HUES64 (cell line): ENCODE measurements around the gene EGFL8.
"Not testable (repeated sequence)": the region's sequence is repeated elsewhere in the genome, so short reads cannot be mapped to it uniquely, and the experiment has no call there.

ENCODE experiments used
- H3K27ac ChIP-seq: 2 replicates; pipeline ENCODE4 v1.7.0; 2013; ENCODE audit warnings: low read depth, low read length, inconsistent platforms
- H3K27me3 ChIP-seq: 2 replicates; pipeline ENCODE4 v1.6.1; 2013; ENCODE audit warnings: mild to moderate bottlenecking, low read length; ENCODE audit not compliant: insufficient read depth
- H3K36me3 ChIP-seq: 2 replicates; pipeline ENCODE4 v1.6.1; 2013; ENCODE audit warnings: mild to moderate bottlenecking, low read length; ENCODE audit not compliant: insufficient read depth
- H3K4me1 ChIP-seq: 2 replicates; pipeline ENCODE4 v1.6.1; 2013; ENCODE audit warnings: mild to moderate bottlenecking, low read length, moderate library complexity; ENCODE audit not compliant: insufficient read depth
- H3K4me3 ChIP-seq: 2 replicates; pipeline ENCODE4 v1.5.1; 2013; ENCODE audit warnings: mild to moderate bottlenecking, low read length, moderate library complexity
- H3K9ac ChIP-seq: 2 replicates; pipeline ENCODE4 v1.6.1; 2013; ENCODE audit warnings: mild to moderate bottlenecking, low read depth, low read length
- H3K9me3 ChIP-seq: 2 replicates; pipeline ENCODE4 v1.6.1; 2013; ENCODE audit warnings: low read depth, low read length; ENCODE audit not compliant: insufficient read depth
- WGBS: fragments of 150-250, 120-280 bp; methylation state at CpG from one replicate; pipeline ENCODE4 v1.1.7; 2013; ENCODE audit warnings: missing lambda C conversion rate; 5-methylcytosine and 5-hydroxymethylcytosine counted together

Gene EGFL8

GRCh38 chr6:32128751-32129296, 35.6 kb upstream of the EGFL8 start:
- WGBS = 90% methylated on average over 13 of the region's 13 CpGs
- Histone ChIP-seq H3K4me3 (peak overlapping the region; percentile 76), H3K36me3 (peaks cover 22% of the 10 kb centered on the region), H3K27me3 (no peaks in the 10 kb centered on the region), H3K4me1 (peaks cover 6% of the 10 kb centered on the region; the same call in 1 of the 2 replicates), H3K27ac (peak overlapping the region; percentile 21; the same call in 1 of the 2 replicates), H3K9ac (no peak overlapping the region), H3K9me3 (no peaks in the 10 kb centered on the region)

- Histone ChIP-seq H3K9ac (peak overlapping the region; percentile 53; the same call in 1 of the 2 replicates), H3K4me1 (peaks cover 6% of the 10 kb centered on the region; the same call in 1 of the 2 replicates), H3K27ac (peak overlapping the region; percentile 64; the same call in 1 of the 2 replicates), H3K9me3 (no peaks in the 10 kb centered on the region), H3K4me3 (peak overlapping the region; percentile 76), H3K36me3 (peaks cover 18% of the 10 kb centered on the region), H3K27me3 (peaks cover 2% of the 10 kb centered on the region; the same call in 1 of the 2 replicates)
- 46% methylated on average over 22 of the region's 22 CpGs for WGBS
Observed at GRCh38 chr6:32129297-32130088, 34.9 kb upstream of the EGFL8 start.

GRCh38 chr6:32131439-32131948, 32.9 kb upstream of the EGFL8 start:
- no peak overlapping the region for H3K4me3 ChIP-seq
- H3K4me1 ChIP-seq = peaks cover 6% of the 10 kb centered on the region; the same call in 1 of the 2 replicates
- 96% methylated on average over 12 of the region's 14 CpGs for WGBS
- H3K27ac ChIP-seq = no peak overlapping the region
- no peaks in the 10 kb centered on the region for H3K9me3 ChIP-seq
- peaks cover 7% of the 10 kb centered on the region; the same call in 1 of the 2 replicates for H3K27me3 ChIP-seq
- no peak overlapping the region for H3K9ac ChIP-seq
- H3K36me3 ChIP-seq = 0 out of 2 replicates have a peak, but pooled peaks cover 2% of the 10 kb centered on the region

GRCh38 chr6:32132110-32132509, 32.3 kb upstream of the EGFL8 start:
- Histone ChIP-seq H3K4me3 (no peak overlapping the region), H3K36me3 (no peaks in the 10 kb centered on the region), H3K27me3 (peaks cover 7% of the 10 kb centered on the region; the same call in 1 of the 2 replicates), H3K27ac (no peak overlapping the region), H3K9me3 (no peaks in the 10 kb centered on the region), H3K4me1 (peaks cover 3% of the 10 kb centered on the region; the same call in 1 of the 2 replicates), H3K9ac (no peak overlapping the region)

- H3K9ac ChIP-seq = no peak overlapping the region
- 86% methylated on average over 2 of the region's 4 CpGs for WGBS
- H3K27ac ChIP-seq = no peak overlapping the region
- H3K4me1 ChIP-seq = no peaks in the 10 kb centered on the region
- H3K36me3 ChIP-seq = no peaks in the 10 kb centered on the region
- peaks cover 7% of the 10 kb centered on the region; the same call in 1 of the 2 replicates for H3K27me3 ChIP-seq
- no peaks in the 10 kb centered on the region for H3K9me3 ChIP-seq
- no peak overlapping the region for H3K4me3 ChIP-seq
Observed at GRCh38 chr6:32133786-32134185, 30.6 kb upstream of the EGFL8 start.

GRCh38 chr6:32137454-32137853, 26.9 kb upstream of the EGFL8 start:
- Histone ChIP-seq H3K9ac (no peak overlapping the region), H3K9me3 (no peaks in the 10 kb centered on the region), H3K27ac (no peak overlapping the region), H3K27me3 (peaks cover 7% of the 10 kb centered on the region; the same call in 1 of the 2 replicates), H3K4me1 (no peaks in the 10 kb centered on the region), H3K4me3 (no peak overlapping the region), H3K36me3 (no peaks in the 10 kb centered on the region)

- Histone ChIP-seq H3K4me1 (no peaks in the 10 kb centered on the region), H3K9me3 (no peaks in the 10 kb centered on the region), H3K27me3 (peaks cover 4% of the 10 kb centered on the region; the same call in 1 of the 2 replicates), H3K36me3 (no peaks in the 10 kb centered on the region), H3K9ac (no peak overlapping the region), H3K4me3 (no peak overlapping the region), H3K27ac (no peak overlapping the region)
- WGBS = 89% methylated on average over 5 of the region's 5 CpGs
Observed at GRCh38 chr6:32139590-32139989, 24.8 kb upstream of the EGFL8 start.

- no peak overlapping the region for H3K27ac ChIP-seq
- H3K9me3 ChIP-seq = no peaks in the 10 kb centered on the region
- no peak overlapping the region for H3K9ac ChIP-seq
- no peaks in the 10 kb centered on the region for H3K4me1 ChIP-seq
- H3K27me3 ChIP-seq = no peaks in the 10 kb centered on the region
- 80% methylated on average over 5 of the region's 5 CpGs for WGBS
- H3K4me3 ChIP-seq = no peak overlapping the region
- no peaks in the 10 kb centered on the region for H3K36me3 ChIP-seq
Observed at GRCh38 chr6:32140420-32141046, 23.9 kb upstream of the EGFL8 start.

- not testable (repeated sequence) for H3K27me3 ChIP-seq, H3K9ac ChIP-seq, H3K36me3 ChIP-seq, H3K9me3 ChIP-seq, H3K4me3 ChIP-seq, H3K27ac ChIP-seq
- H3K4me1 ChIP-seq = peaks cover 11% of the 10 kb centered on the region; the same call in 1 of the 2 replicates
- WGBS = 86% methylated on average over 7 of the region's 7 CpGs
Observed at GRCh38 chr6:32144238-32144637, 20.2 kb upstream of the EGFL8 start.

- Histone ChIP-seq H3K4me1 (peaks cover 11% of the 10 kb centered on the region; the same call in 1 of the 2 replicates), H3K27ac (no peak overlapping the region), H3K9ac (peak overlapping the region; percentile 24; the same call in 1 of the 2 replicates), H3K27me3 (peaks cover 15% of the 10 kb centered on the region), H3K9me3 (no peaks in the 10 kb centered on the region), H3K4me3 (no peak overlapping the region; the same call in 1 of the 2 replicates), H3K36me3 (no peaks in the 10 kb centered on the region)
- WGBS = 77% methylated on average over 1 of the region's 1 CpG
Observed at GRCh38 chr6:32146287-32146686, 18.1 kb upstream of the EGFL8 start.

GRCh38 chr6:32146687-32147086, 17.7 kb upstream of the EGFL8 start:
- whole genome bisulfite sequencing = 39% methylated on average over 4 of the region's 4 CpGs
- no peak overlapping the region; the same call in 1 of the 2 replicates for H3K4me3 ChIP-seq
- no peaks in the 10 kb centered on the region for H3K36me3 ChIP-seq
- H3K27me3 ChIP-seq = peaks cover 17% of the 10 kb centered on the region
- H3K9me3 ChIP-seq = no peaks in the 10 kb centered on the region
- H3K9ac ChIP-seq = peak overlapping the region; percentile 24; the same call in 1 of the 2 replicates
- no peak overlapping the region for H3K27ac ChIP-seq
- peaks cover 11% of the 10 kb centered on the region; the same call in 1 of the 2 replicates for H3K4me1 ChIP-seq
